T-helper 2 cell (primary cell): ENCODE measurements around the gene RMDN2.

Experiments used
- DNase-seq, 5 experiments: peaks; one replicate each; pipeline versions ENCODE4 v3.0.0 to v3.0.0-alpha.2; 2012 to 2022

RMDN2 gene

GRCh38 chr2:38045811-38046210 lies 120.7 kb downstream of the RMDN2 start:
- DNase-seq: no peak

DNA sequence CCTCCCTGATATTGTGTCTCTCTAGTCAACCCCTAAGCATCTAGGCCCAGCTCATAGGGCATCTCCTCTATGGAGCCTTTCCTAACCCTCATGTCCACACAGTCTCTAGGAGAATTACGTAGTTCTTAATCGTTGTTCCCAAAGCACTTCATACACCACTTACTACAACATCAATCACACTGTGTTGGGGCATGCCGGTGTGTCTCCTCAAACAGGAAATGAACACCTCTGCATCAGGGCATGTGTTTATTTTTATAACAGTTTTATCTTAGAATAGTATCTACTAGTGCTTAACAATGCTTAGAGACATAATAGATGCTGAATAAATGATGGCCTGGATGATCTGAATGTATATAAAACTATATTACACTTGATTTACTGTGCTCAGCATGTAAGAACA lies 131.1 kb downstream of the RMDN2 start:
- peak in 1 of 5 experiments; percentile 25 for DNase-seq

DNA sequence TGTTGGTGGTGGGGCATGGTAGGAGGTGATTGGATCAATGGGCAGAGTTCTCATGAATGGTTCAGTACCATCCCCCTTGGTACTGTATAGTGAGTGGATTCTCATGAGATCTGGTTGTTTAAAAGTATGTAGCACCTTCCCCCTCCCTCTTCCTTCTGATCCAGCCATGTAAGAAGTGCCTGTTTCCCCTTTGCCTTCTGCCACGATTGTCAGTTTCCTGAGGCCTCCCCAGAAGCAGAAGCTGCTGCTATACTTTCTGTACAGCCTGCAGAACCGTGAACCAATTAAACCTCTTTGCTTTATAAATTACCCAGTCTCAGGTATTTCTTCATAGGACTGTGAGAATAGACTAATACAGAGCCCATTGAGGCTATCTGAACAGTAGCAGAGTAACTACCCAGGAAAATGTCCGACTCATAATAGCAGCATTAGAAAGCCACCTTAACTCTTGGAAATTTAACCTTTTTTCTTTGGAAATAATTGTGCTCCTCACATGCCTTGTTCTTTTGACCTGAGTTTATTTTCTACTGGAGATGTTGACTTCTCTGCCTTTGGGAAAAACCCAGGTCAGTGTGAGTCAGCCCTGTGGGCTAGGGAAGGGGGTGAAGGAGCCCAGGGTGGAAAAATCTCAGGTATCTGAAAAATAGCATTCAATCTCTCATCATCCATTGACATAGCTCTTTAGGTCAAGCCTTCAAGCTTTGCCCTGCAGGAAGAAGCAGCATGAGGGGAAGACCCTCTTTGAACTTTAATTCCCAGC lies 132.7 kb downstream of the RMDN2 start:
- DNase-seq: no peak

GRCh38 chr2:38060236-38061018 lies 135.3 kb downstream of the RMDN2 start:
- no peak for DNase-seq

GRCh38 chr2:38064801-38065501 lies 139.9 kb downstream of the RMDN2 start:
- DNase-seq: no peak

DNA sequence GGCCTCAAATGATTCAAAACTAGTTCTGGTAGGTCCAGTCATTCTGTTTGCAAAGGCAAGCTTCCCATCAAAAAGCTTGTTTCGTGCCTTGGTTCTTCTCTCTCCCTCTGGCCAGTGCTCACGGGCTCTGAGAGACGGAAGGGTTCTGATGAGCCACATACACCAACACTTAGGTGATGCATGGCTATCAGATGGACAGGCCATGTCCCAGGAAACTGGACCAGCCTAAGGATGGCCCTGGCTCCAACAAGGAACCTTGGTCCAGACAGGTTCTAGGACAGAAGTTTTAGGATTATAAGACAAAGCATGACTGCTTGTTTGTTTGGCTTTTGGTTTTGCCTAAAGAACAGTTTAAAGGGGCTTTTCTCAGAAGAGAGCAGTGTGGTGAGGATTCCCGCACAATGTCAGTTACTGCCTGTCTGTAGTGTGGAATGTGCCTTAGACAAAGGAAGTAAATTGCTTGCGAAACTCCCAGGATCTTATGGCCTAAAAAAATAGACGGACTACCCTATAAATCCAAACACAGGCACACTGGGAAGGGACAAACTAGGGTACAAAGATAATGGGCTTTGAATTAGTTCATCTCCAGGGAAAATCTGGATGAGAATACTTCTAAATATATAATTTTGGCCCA lies 140.5 kb downstream of the RMDN2 start:
- no peak for DNase-seq

DNA sequence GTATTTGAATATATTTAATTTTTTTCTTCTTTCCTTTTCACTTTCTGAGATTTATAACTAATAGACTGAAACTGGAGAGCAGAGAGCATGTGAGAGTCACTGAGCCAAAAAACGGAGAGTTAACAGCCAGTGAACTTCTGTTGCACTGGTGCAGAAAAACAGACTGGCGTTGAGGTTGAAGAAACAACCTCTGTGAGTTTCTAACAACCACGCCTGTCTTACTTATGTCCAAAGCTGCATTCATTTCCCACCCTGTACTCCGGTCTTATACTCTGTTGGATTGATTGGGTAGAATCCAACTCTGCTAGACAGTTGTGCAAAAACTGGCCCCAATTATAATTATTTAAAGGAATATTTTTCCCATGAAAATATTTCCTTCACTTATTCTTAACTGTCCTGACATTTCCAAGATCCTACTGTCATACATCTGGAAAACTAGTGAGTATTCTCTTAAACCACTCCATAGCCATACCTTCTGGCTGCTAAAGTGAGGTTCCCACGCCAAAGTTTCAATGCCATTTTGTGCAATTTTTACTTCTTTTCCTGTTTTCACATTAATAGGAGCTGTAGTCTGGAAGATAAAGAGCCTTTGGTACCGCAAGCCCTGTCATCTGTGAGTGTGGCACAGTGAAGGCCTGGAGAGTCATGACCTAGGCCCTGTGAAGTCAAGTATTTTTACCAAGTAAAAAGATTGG lies 141.5 kb downstream of the RMDN2 start:
- DNase-seq: no peak
